ENCODE measurements around the gene RBL1.
A peak's percentile ranks its signal among the peaks of the same experiment; 100 is the strongest.

The RBL1 gene

DNA sequence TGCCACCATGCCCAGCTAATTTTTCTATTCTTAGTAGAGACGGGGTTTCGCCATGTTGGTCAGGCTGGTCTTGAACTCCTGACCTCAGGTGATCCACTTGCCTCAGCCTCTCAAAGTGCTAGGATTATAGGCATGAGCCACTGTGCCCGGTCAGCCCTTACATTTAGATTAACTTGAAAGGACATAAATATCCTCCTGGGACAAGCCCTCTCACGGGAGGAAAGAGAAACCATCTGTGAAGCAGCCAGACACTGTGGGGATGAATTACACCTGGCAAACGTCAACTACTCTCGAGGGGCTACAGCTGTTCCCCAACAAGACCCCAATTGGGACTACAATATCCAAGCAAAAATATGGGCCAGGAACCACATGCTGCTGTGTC is 111.5 kb downstream of the RBL1 start:
- Histone ChIP-seq H2AFZ (ENCODE audit: low read length) (no peak overlapping the region), H3K36me3 (ENCODE audit: insufficient read depth, low read length) (no peaks in the 10 kb centered on the region), H3K27me3 (ENCODE audit: insufficient read depth, low read length, poor library complexity, severe bottlenecking) (no peaks in the 10 kb centered on the region), H3K79me2 (ENCODE audit: insufficient read depth, low read length) (no peaks in the 10 kb centered on the region), H3F3A (ENCODE audit: low read depth) (no peaks in the 10 kb centered on the region), H3K4me2 (ENCODE audit: low read depth, low read length, poor library complexity, severe bottlenecking) (no peak overlapping the region), H3K4me1 (ENCODE audit: insufficient read depth, low read length, poor library complexity, severe bottlenecking) (peaks cover 8% of the 10 kb centered on the region), H3K9me3 (ENCODE audit: insufficient read depth, low read depth, low read length) (no peaks in the 10 kb centered on the region), H3K4me3 (ENCODE audit: low read length, poor library complexity, severe bottlenecking) (no peak overlapping the region), H4K20me1 (ENCODE audit: insufficient read depth, low read length, poor library complexity, severe bottlenecking) (no peaks in the 10 kb centered on the region), H3K9me2 (replicated peaks; ENCODE audit: low read depth, low read length) (no peaks in the 10 kb centered on the region), H3K9ac (ENCODE audit: low read depth, low read length, poor library complexity, severe bottlenecking) (no peak overlapping the region)
- TF ChIP-seq, protein P1, sequence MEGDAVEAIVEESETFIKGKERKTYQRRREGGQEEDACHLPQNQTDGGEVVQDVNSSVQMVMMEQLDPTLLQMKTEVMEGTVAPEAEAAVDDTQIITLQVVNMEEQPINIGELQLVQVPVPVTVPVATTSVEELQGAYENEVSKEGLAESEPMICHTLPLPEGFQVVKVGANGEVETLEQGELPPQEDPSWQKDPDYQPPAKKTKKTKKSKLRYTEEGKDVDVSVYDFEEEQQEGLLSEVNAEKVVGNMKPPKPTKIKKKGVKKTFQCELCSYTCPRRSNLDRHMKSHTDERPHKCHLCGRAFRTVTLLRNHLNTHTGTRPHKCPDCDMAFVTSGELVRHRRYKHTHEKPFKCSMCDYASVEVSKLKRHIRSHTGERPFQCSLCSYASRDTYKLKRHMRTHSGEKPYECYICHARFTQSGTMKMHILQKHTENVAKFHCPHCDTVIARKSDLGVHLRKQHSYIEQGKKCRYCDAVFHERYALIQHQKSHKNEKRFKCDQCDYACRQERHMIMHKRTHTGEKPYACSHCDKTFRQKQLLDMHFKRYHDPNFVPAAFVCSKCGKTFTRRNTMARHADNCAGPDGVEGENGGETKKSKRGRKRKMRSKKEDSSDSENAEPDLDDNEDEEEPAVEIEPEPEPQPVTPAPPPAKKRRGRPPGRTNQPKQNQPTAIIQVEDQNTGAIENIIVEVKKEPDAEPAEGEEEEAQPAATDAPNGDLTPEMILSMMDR (conservative IDR thresholded peaks at IDR 0.05; ENCODE audit: low read length), result no peak
- TF ChIP-seq EZH2phosphoT487 (IDR thresholded peaks at IDR 0.05; ENCODE audit: borderline replicate concordance), result no peak

DNA sequence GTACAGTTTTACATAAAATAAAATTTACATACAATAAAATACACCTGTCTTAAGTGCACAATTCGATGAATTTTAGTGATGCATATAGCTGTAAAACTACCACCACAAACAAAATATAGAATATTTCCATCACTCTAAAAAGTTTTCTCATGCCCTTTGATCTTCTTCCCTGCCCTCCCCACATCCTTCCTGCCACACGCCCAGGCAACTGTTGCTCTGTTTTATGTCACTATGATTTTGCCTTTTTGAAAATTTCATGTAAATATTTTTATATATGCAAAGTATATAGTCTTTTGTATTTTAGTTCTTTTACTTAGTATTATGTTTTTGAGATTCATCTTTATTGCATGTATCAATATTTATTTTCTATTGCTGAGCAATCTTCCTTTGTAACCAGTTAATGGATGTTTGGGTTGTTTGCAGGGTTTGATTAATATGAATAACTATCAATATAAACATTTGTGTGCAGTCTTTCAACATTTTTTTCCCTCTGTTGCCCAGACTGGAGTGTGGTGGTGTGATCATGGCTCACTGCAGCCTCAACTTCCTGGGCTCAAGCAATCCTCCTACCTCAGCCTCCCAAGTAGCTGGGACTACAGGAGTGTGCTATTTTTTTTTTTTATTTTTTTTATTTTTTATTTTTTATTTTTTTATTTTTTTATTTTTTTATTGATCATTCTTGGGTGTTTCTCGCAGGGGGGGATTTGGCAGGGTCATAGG is 120.5 kb downstream of the RBL1 start:
- TF ChIP-seq, protein P1 (conservative IDR thresholded peaks at IDR 0.05; ENCODE audit: low read length), result no peak
- no peak for TF ChIP-seq EZH2phosphoT487 (IDR thresholded peaks at IDR 0.05; ENCODE audit: borderline replicate concordance)
- H3K9me3 ChIP-seq (ENCODE audit: insufficient read depth, low read depth, low read length), result no peaks in the 10 kb centered on the region
- H3K9me2 ChIP-seq (replicated peaks; ENCODE audit: low read depth, low read length), result no peaks in the 10 kb centered on the region
- no peak overlapping the region for H2AFZ ChIP-seq (ENCODE audit: low read length)
- peaks cover 17% of the 10 kb centered on the region for H3K4me1 ChIP-seq (ENCODE audit: insufficient read depth, low read length, poor library complexity, severe bottlenecking)
- peak overlapping the region; percentile 77 for H3K4me2 ChIP-seq (ENCODE audit: low read depth, low read length, poor library complexity, severe bottlenecking)
- H3K27me3 ChIP-seq (ENCODE audit: insufficient read depth, low read length, poor library complexity, severe bottlenecking), result no peaks in the 10 kb centered on the region
- no peaks in the 10 kb centered on the region for H3K79me2 ChIP-seq (ENCODE audit: insufficient read depth, low read length)
- peak overlapping the region; percentile 59 for H3K4me3 ChIP-seq (ENCODE audit: low read length, poor library complexity, severe bottlenecking)
- H3F3A ChIP-seq (ENCODE audit: low read depth), result peaks cover 8% of the 10 kb centered on the region; the same call in 1 of the 2 replicates
- H4K20me1 ChIP-seq (ENCODE audit: insufficient read depth, low read length, poor library complexity, severe bottlenecking), result no peaks in the 10 kb centered on the region
- H3K9ac ChIP-seq (ENCODE audit: low read depth, low read length, poor library complexity, severe bottlenecking), result no peak overlapping the region
- H3K36me3 ChIP-seq (ENCODE audit: insufficient read depth, low read length), result no peaks in the 10 kb centered on the region

DNA sequence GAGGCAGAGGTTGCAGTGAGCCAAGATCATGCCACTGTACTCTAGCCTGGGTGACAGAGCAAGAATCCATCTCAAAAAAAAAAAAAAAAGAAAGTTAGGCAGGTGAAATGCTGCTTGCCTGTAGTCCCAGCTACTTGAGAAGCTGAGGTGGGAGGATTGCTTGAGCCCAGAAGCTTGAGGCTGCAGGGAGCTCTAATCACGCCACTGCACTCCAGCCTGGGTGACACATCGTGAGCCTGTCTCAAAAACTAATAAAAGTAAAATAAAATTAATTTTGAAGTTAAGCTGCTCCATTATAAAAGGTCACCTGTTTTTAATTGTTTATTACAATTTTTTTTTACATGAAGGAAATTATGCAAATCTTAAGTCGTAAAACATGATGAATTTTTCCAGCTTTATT is 121.1 kb downstream of the RBL1 start:
- Histone ChIP-seq H3K4me3 (ENCODE audit: low read length, poor library complexity, severe bottlenecking) (peak overlapping the region; percentile 59), H3F3A (ENCODE audit: low read depth) (peaks cover 8% of the 10 kb centered on the region; the same call in 1 of the 2 replicates), H3K4me2 (ENCODE audit: low read depth, low read length, poor library complexity, severe bottlenecking) (peak overlapping the region; percentile 77), H4K20me1 (ENCODE audit: insufficient read depth, low read length, poor library complexity, severe bottlenecking) (no peaks in the 10 kb centered on the region), H2AFZ (ENCODE audit: low read length) (no peak overlapping the region), H3K4me1 (ENCODE audit: insufficient read depth, low read length, poor library complexity, severe bottlenecking) (peaks cover 20% of the 10 kb centered on the region), H3K9me2 (replicated peaks; ENCODE audit: low read depth, low read length) (no peaks in the 10 kb centered on the region), H3K27me3 (ENCODE audit: insufficient read depth, low read length, poor library complexity, severe bottlenecking) (no peaks in the 10 kb centered on the region), H3K79me2 (ENCODE audit: insufficient read depth, low read length) (no peaks in the 10 kb centered on the region), H3K9ac (ENCODE audit: low read depth, low read length, poor library complexity, severe bottlenecking) (peak overlapping the region; percentile 42), H3K36me3 (ENCODE audit: insufficient read depth, low read length) (no peaks in the 10 kb centered on the region), H3K9me3 (ENCODE audit: insufficient read depth, low read depth, low read length) (no peaks in the 10 kb centered on the region)
- TF ChIP-seq, protein P1 (conservative IDR thresholded peaks at IDR 0.05; ENCODE audit: low read length), result no peak
- TF ChIP-seq EZH2phosphoT487 (IDR thresholded peaks at IDR 0.05; ENCODE audit: borderline replicate concordance), result no peak

Measured in Loucy (cell line).